HFF-Myc (cell line): Measurements from ENCODE around the gene GPR137B.

ENCODE experiments used
- DNase-seq: peaks from one replicate; pipeline ENCODE4 v3.0.0-alpha.2; 2011; ENCODE audit warnings: low read depth; ENCODE audit errors: extremely low read depth
- H3K4me3 ChIP-seq: replicated peaks from 2 replicates; pipeline ENCODE4 v1.5.1; 2011; ENCODE audit warnings: low read depth, mild to moderate bottlenecking, control low read depth, low read length
- TF ChIP-seq, protein P1 (sequence below): IDR thresholded peaks from 2 replicates; pipeline ENCODE4 v1.5.1; 2012; ENCODE audit warnings: mild to moderate bottlenecking, low read depth, low read length, control low read depth; ENCODE audit errors: missing control alignments

Gene GPR137B

GRCh38 chr1:236137285-236137852 lies 5.0 kb upstream of the GPR137B start:
- H3K4me3 ChIP-seq, result no peak overlapping the region
- TF ChIP-seq, protein P1, sequence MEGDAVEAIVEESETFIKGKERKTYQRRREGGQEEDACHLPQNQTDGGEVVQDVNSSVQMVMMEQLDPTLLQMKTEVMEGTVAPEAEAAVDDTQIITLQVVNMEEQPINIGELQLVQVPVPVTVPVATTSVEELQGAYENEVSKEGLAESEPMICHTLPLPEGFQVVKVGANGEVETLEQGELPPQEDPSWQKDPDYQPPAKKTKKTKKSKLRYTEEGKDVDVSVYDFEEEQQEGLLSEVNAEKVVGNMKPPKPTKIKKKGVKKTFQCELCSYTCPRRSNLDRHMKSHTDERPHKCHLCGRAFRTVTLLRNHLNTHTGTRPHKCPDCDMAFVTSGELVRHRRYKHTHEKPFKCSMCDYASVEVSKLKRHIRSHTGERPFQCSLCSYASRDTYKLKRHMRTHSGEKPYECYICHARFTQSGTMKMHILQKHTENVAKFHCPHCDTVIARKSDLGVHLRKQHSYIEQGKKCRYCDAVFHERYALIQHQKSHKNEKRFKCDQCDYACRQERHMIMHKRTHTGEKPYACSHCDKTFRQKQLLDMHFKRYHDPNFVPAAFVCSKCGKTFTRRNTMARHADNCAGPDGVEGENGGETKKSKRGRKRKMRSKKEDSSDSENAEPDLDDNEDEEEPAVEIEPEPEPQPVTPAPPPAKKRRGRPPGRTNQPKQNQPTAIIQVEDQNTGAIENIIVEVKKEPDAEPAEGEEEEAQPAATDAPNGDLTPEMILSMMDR, result no peak
- no peak for DNase-seq

DNA sequence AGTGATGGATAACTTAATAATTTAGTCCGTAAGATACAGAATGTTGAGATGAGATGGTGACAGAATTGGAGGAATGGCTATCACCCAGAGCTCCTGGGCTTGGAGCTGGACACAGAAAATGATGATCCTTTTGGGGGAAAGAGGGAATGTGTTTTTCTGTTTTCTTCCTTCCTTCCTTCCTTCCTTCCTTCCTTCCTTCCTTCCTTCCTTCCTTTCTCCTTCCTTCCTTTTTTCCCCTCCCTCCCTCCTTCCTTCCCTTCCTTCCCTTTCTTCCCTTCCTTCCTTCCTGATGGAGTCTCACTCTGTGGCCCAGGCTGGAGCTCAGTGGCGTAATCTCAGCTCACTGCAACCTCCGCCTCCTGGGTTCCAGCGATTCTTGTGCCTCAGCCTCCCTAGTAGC lies 2.8 kb upstream of the GPR137B start:
- DNase-seq, result no peak

GRCh38 chr1:236140705-236141446 lies 1.5 kb upstream of the GPR137B start:
- H3K4me3 ChIP-seq, result peak overlapping the region; percentile 68
- no peak for DNase-seq
- TF ChIP-seq, protein P1, result no peak

More for the DNA sequence above, 2.8 kb upstream of the GPR137B start:
- H3K4me3 ChIP-seq, result no peak overlapping the region
- TF ChIP-seq, protein P1, result no peak

- peak overlapping the region; percentile 68 for H3K4me3 ChIP-seq
- TF ChIP-seq, protein P1, result no peak
- no peak for DNase-seq
These were observed 689 bp upstream of the GPR137B start for GRCh38 chr1:236141447-236142252.

- TF ChIP-seq, protein P1, result no peak
- no peak for DNase-seq
- peak overlapping the region; percentile 68 for H3K4me3 ChIP-seq
These were observed 987 bp downstream of the GPR137B start for GRCh38 chr1:236143104-236143948.

DNA sequence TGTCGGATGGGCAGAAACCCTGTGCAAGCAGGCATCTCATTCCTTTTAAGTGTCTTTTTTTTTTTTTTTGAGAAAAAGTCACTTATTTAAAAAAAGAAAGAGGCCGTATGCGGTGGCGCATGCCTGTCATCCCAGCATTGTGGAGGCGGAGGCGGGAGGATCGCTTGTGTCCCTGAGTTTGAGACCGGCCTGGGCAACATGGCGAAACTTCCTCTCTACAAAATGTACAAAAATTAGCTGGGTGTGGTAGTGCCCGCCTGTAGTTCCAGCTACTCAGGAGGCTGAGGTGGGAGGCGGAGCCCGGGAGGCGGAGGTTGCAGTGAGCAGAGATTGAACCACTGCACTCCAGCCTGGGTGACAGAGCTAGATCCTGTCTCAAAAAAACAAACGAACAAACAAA lies 1.7 kb downstream of the GPR137B start:
- DNase-seq, result no peak
- H3K4me3 ChIP-seq, result peak overlapping the region; percentile 68; the same call in 1 of the 2 replicates

More for the DNA sequence above, 1.7 kb downstream of the GPR137B start:
- TF ChIP-seq, protein P1, result no peak
